Putamen (tissue), 1 donor: ENCODE results near the gene HOOK2.
"Not testable (repeated sequence)": the region's sequence is repeated elsewhere in the genome, so short reads cannot be mapped to it uniquely, and the experiment has no call there.

Experiments
- DNase-seq: peaks from one replicate; pipeline ENCODE4 v3.0.0-alpha.2; 2016; ENCODE audit warnings: low spot score

Gene HOOK2

DNA sequence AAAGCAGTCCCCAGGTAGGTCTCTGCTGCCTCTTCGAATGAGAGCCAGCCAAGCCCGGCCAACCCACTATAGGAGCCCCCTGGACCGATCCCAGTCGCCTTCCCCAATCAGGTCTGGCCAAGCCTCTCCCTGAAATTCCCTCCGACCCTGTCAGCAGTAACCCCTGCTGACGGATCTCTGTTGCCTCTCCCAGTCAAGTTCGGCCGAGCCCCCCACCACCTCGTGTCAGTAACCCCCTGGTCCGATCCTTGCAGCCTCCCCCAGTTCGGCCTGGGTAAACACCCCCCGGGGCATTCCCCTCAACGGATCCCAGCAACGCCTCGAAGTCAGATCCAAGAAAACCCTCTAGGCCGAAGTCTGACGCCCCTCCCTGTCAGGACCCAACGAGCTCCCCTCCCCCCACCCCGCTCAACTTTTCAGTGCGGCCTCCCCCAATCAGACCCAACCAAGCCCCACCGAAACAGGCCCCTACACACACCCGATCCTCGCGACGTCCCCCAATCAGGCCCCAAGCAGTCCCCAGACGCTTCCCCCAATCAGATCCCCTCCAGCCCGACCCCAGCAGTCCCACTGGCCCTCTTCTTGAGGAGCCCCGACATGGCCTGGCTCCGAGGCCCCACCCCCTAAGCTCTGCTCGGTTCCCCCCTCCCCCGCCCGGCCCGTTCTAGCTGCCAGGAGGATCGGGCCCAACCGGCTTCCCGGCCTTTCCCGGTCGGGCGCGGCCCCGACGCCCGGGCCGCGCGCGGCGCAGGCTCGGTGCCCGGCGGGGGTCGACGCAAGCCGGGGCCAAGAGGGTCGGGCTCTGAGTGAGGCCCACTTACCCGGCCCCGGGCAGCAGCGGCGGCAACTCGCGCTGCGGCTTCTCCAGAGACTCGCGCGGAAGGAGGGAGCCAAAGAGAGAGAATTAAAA, 53.4 kb downstream of the HOOK2 start:
- peak; percentile 60 for DNase-seq

- no peak for DNase-seq
Measured at GRCh38 chr19:12720851-12721655, 54.3 kb downstream of the HOOK2 start.

- no peak for DNase-seq
Measured at GRCh38 chr19:12720296-12720695, 55.1 kb downstream of the HOOK2 start.

DNA sequence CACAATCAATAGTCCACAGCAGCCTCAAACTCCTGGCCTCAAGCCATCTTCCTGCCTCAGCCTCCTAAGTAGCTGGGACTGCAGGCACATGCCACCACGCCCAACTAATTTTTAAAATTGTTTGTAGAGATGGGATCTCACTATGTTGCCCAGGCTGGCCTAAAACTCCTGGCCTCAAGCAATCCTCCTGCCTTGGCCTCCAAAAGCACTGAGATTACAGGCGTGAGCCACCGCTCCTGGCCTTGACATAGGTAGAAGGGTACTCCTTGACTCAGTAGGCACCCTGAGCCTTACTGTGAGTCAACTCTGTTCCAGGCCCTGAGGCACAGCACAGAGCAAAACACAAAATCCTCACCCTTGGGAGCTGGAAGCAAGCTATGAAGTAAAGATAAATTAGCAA, 59.4 kb downstream of the HOOK2 start:
- DNase-seq = no peak

DNA sequence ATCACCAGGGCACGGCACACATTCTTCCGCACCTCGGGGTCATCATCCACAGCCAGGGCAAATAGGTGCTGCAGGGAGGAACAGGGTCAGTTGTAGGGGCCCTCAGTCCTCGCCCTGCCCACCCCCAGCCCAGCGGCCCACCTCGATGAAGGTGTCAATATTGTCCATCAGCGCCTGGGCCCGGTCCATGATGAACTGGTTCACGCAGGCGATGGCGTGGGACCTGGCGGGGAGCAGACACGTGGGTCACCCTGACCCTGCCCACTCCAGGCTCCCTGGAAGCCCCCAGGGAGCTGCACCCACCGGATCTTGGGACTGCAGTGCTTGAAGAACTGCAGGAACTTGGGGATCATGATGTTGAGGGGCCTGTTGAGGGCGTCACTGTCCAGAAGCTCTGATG, 60.2 kb downstream of the HOOK2 start:
- DNase-seq = no peak

GRCh38 chr19:12713304-12713703, 62.0 kb downstream of the HOOK2 start:
- DNase-seq = not testable (repeated sequence)
